Renal cortex interstitium (tissue), 15 donors: ENCODE results near the gene RXFP4. TPM values are rescaled to one million over a fixed set of nuclear protein-coding genes. Genes with fewer than 3 reads are reported as not detected.
"Not testable (repeated sequence)": the region's sequence is repeated elsewhere in the genome, so short reads cannot be mapped to it uniquely, and the experiment has no call there.

ENCODE experiments used
- DNase-seq, 11 donors: peaks; one replicate each; pipeline ENCODE4 v3.0.0-alpha.2; 2013; ENCODE audit warnings: low read depth in 9 of 11, low spot score in 4 of 11; ENCODE audit errors: extremely low read depth in 1 of 11
- long read RNA-seq, 16 experiments: transcript quantifications; one replicate each; lab custom pipeline, GENCODE V29; 2026
- polyA plus RNA-seq, 3 donors: library from polyadenylated mRNA; unstranded; fragments of 120-200 nt; gene quantifications; one replicate each; pipeline ENCODE4 v1.2.1, GENCODE V29; 2013; ENCODE audit not compliant: insufficient read length in 3 of 3

Gene RXFP4
- under 1 TPM in 2 of 3 donors, not detected in 1; 0.09 to 0.25 TPM for polyA plus RNA-seq
- long read RNA-seq, donor 1 = 0 reads
- long read RNA-seq, donor 2 = 0 reads
- long read RNA-seq, donor 3 = 0 reads
- long read RNA-seq, donor 4 = 0 reads
- long read RNA-seq, donor 5 = 0 reads
- long read RNA-seq, donor 6 = 0 reads
- long read RNA-seq, donor 7 = 0 reads
- long read RNA-seq, donor 8 = 0 reads
- long read RNA-seq, donor 9 = 0 reads
- long read RNA-seq, donor 10 = 0 reads
- long read RNA-seq, donor 11 = 0 reads
- long read RNA-seq, donor 12 = 0 reads
- long read RNA-seq, donor 13 = 0 reads
- long read RNA-seq, donor 14 = 0 reads
- long read RNA-seq, donor 15, partial matches to known transcripts = 0 of 1 reads
- long read RNA-seq, donor 15, other reads (novel, unspliced or antisense) = 0 of 1 reads
- long read RNA-seq, donor 16 = 0 reads

- no peak for DNase-seq
Observed at GRCh38 chr1:155940993-155941844, at the start of gene RXFP4. TSS of gene RXFP4 (plus strand) at chr1:155941638. CDS start at chr1:155941710, 72 bp downstream.

GRCh38 chr1:155892796-155893195 lies 48.6 kb upstream of the RXFP4 start:
- no peak for DNase-seq

- peak in 4 of 11 donors; percentile 15 to 42 (median 36) for DNase-seq
Observed at GRCh38 chr1:155893389-155894142, 47.9 kb upstream of the RXFP4 start.

- not testable (repeated sequence) for DNase-seq
Observed at GRCh38 chr1:155895617-155896016, 45.8 kb upstream of the RXFP4 start.

GRCh38 chr1:155896476-155896875 lies 45.0 kb upstream of the RXFP4 start:
- not testable (repeated sequence) for DNase-seq

GRCh38 chr1:155897746-155898145 lies 43.7 kb upstream of the RXFP4 start:
- DNase-seq = no peak

- DNase-seq = no peak
Observed at GRCh38 chr1:155898888-155899287, 42.5 kb upstream of the RXFP4 start.

GRCh38 chr1:155899683-155900082 lies 41.8 kb upstream of the RXFP4 start:
- DNase-seq = no peak

- no peak for DNase-seq
Observed at GRCh38 chr1:155900161-155900560, 41.3 kb upstream of the RXFP4 start.

- no peak for DNase-seq
Observed at GRCh38 chr1:155904261-155904660, 37.2 kb upstream of the RXFP4 start.

- DNase-seq = no peak
Observed at GRCh38 chr1:155909894-155910293, 31.5 kb upstream of the RXFP4 start.

GRCh38 chr1:155910621-155911121 lies 30.8 kb upstream of the RXFP4 start:
- DNase-seq = peak in 3 of 11 donors; percentile 4 to 40 (median 24)

GRCh38 chr1:155911156-155912055 lies 30.0 kb upstream of the RXFP4 start, which contains the start of gene RIT1:
TSS of gene RIT1 (minus strand) at chr1:155911349. CDS start at chr1:155910761, 588 bp downstream.
- DNase-seq = peak; percentile 64 to 86 (median 77)

- DNase-seq = no peak
Observed at GRCh38 chr1:155912056-155912536, 29.3 kb upstream of the RXFP4 start.

GRCh38 chr1:155913969-155914757 lies 27.3 kb upstream of the RXFP4 start:
- DNase-seq = no peak

GRCh38 chr1:155918660-155919059 lies 22.8 kb upstream of the RXFP4 start:
- no peak for DNase-seq

- no peak for DNase-seq
Observed at GRCh38 chr1:155919801-155920200, 21.6 kb upstream of the RXFP4 start.
